Activated T-cell treated with anti-CD3 and anti-CD28 coated beads for 48 hours (primary cell): Measurements from ENCODE around the gene GAS7.
"Not testable (repeated sequence)": the region's sequence is repeated elsewhere in the genome, so short reads cannot be mapped to it uniquely, and the experiment has no call there.

ENCODE experiments used
- DNase-seq: peaks from one replicate; pipeline ENCODE4 v3.0.0-alpha.2; 2020; ENCODE audit warnings: low read depth

Gene GAS7

DNA sequence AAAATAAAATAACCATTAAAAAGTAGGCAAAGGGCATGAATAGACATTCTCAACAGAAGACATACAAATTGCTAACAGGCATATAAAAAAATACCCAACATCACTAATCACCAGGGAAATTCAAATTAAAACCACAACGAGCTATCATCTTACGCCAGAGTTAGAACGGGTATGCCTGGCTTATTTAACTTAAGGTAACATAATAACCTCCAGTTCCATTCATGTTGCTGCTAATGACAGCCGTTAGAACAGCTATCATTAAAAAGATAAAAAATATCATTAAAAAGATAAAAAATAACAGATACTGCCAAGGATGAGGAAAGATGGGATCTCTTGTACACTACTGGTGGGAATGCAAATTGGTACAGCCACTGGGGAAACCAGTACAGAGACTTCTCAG lies 89.3 kb downstream of the GAS7 start:
- no peak for DNase-seq

- DNase-seq, result no peak
Observed at GRCh38 chr17:10107316-10108165, 90.9 kb downstream of the GAS7 start.

DNA sequence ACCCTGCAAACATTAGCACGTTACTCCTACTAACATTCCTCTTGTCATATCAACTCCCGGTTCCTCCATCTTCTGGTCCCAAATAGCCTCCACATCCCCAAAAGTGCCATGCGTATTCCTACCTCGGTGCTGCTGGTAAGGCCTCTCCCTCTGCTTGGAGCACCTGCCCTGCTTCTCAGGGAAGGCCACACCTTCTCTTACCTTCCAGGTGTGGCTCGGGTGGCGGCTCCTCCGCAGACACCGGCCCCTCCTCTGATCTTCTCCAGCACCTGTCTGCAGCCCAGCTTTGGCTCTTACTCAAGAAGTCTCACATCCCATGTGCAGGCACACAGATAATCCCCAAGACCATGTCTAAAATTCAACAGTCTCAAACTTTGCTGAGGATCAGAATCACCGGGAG lies 92.3 kb downstream of the GAS7 start:
- no peak for DNase-seq

GRCh38 chr17:10105513-10106001 lies 92.8 kb downstream of the GAS7 start:
- DNase-seq, result no peak

DNA sequence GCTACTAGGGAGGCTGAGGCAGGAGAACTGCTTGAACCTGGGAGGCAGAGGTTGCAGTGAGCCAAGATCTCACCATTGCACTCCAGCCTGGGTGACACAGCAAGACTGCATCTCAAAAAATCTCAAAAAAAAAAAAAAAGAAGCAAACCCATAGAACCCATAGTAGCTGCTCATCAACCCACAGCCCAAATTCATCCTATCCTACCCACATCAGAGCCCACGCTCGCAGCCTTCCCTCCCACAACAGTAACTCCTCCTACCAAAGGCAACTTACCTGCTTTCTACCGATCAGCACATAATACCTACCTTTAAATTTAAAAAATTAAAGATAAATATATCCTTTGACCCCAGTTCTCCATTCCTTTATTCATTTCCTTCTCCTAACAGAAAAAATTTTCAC lies 94.7 kb downstream of the GAS7 start:
- no peak for DNase-seq

GRCh38 chr17:10102817-10103216 lies 95.6 kb downstream of the GAS7 start:
- DNase-seq, result no peak

DNA sequence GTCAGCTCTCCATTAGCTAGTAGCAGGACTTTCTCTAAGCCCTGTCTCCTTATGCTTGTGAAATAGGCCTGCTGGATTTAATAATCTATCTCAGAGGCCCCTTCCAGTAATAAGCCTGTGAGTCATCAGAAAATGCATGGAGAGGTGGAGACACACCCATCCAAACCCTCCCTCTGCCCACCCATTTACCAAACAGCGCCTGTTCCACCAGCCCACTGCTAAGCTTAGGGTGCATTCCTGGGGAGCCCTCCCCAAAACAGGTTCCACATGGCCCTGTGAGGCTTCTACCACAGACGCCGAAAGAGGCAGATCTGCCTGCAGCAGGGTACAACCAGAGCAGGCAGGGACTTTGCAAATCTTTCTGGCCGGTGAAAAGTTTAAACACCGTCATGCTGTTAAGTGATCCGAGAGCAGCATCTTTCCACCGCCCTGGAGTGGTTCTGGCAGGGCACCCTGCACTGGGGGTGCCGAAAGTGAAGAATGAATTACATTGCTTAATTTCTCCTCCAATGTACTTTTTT lies 99.3 kb downstream of the GAS7 start:
- no peak for DNase-seq

GRCh38 chr17:10096596-10096995 lies 101.8 kb downstream of the GAS7 start:
- DNase-seq, result no peak

DNA sequence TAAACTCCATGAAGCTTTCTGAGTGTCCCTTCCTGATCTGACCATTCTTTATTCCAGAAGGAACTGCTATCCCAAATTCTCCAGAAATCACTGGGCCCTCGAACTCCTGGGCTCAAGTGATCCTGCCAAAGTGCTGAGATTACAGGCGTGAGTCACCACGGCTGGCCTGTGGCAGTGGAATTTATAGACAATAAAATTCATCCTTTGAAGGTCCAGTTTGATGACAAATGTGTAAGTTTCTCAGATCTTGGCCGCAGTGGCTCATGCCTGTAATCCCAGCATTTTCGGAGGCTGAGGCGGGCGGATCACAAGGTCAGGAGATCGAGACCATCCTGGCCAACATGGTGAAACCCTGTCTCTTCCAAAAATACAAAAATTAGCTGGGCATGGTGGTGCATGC lies 103.1 kb downstream of the GAS7 start:
- DNase-seq, result not testable (repeated sequence)

- no peak for DNase-seq
Observed at GRCh38 chr17:10094797-10095196, 103.6 kb downstream of the GAS7 start.

DNA sequence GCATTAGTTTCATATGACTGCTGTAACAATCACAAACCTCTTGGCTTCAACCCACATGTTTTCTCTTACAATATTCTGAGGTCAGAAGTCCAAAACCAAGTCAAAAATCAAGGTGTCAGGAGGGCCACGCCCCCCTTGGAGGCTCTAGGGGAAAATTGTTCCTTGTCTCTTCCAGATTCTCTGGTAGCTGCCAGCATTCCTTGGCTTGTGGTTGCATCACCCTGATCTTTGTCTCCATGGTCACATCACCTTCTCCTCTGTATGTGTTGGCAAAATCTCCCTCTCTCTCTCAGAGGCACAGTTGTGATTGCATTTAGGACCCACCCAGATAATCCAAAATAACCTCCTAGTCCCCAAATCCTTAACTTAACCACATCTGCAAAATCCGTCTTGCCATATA lies 105.8 kb downstream of the GAS7 start:
- no peak for DNase-seq

GRCh38 chr17:10091046-10091445 lies 107.4 kb downstream of the GAS7 start:
- DNase-seq, result no peak

DNA sequence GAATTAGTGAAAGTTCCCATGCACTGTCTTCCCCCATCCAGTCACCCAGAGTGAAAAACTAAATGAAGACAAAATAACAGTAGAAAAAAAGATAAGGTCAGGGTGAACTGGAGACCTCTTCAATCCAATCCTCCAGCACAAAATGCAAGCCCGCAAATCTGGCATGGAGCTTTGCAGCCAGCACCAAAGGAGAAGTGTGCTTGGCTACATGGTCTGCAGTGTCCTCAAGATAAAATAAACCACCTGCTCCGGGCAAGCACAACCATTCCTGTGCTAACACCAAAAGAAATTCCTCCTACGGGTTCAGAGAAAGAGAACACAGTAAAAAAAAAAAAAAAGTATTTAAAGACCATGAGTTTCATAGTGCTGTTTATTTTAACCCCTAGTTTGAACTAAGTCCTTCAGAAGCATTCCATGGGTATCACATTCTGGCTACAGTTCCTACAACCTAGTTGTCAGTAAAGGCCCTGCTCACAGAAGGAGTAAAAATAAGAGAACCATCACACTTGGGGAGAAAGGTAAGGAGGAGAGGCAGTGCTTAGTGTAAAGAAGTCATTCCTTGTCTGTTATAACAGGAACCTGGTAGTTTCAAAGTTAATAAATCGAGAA lies 109.1 kb downstream of the GAS7 start:
- DNase-seq, result no peak

DNA sequence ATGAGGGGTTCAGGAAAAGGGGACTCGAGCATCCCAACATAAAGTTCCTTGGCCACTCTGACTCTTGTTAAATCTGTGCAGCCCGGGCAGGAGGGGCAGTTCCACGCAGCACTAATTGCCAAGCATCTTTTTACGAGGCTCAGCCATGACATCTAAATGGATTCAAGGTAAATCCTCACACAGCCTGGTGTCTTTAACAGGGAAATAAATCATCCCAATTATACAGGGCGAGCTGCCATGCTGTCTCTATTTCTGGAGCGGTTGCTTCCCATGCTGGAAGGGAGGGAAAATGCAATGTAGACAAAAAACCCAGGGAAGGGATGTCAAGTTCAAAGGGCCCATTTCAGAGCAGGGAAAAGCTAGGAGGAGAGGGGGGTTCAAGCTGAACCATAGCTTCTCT lies 110.0 kb downstream of the GAS7 start:
- no peak for DNase-seq

- no peak for DNase-seq
Observed at GRCh38 chr17:10087355-10087754, 111.1 kb downstream of the GAS7 start.

- no peak for DNase-seq
Observed at GRCh38 chr17:10083864-10084263, 114.5 kb downstream of the GAS7 start.

DNA sequence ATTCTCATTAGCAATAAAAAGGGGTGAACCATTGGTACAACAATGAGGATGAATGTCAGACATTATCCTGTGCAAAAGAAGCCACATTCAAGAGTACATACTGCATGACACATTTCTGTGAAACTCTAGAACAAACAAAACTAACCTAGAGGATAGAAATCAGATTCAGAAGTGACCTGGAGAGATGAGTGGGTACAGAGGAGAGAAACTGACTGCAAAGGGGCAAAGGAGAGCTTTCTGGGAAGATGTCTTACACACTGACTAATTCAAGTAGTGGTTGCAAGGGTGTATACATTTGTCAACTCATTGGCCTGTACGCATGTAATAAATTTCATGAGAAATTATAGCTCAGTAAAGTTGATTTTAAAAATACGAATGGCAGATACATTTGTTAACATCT lies 115.6 kb downstream of the GAS7 start:
- DNase-seq, result no peak

DNA sequence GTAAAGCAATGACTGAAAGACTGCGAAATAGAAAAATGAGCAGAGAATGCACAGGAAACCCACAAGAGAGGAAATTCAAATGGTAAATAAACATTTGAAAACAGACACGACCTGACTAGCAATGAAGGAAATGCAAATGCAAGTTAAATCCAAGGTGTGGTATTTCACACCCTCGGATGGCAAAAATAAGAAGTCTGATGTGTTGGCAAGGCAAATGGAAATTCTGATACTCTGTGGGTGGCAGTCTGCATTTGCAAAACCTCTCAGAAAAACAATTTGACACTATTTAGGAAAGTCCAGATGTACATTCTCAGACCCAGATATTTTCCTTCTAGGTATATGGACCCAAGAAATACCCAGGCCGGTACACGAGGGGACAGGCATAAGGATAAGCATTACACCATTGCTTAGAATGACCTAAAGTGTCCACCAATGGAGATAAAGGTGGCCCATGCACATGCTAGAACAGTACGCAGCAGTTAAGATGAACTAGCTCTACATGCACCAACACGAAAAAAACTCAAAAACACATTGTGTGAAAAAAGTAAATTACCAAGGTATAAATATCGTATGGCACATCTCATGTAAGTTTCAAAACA lies 116.7 kb downstream of the GAS7 start:
- DNase-seq, result no peak

GRCh38 chr17:10077561-10078299 lies 120.7 kb downstream of the GAS7 start:
- DNase-seq, result no peak

DNA sequence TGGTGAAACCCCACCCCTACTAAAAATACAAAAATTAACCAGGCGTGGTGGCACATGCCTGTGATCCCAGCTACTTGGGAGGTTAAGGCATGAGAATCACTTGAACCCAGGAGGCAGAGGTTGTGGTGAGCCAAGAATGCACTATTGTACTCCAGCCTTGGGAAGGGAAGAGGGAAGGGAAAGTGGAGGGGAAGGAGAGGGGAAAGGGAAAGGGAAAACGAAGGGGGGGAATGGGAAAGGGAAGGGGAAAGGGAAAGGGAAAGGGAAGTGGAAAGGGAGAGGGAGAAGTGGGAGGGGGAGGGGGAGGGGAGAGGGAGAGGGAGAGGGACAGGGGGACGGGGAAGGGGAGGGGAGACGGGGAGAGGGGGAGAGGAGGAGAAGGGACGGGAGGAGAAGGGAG lies 122.5 kb downstream of the GAS7 start:
- no peak for DNase-seq

- DNase-seq, result no peak
Observed at GRCh38 chr17:10073941-10074340, 124.5 kb downstream of the GAS7 start.
